ENCODE results near the gene DUSP1. TPM values are rescaled to one million over a fixed set of nuclear protein-coding genes. Genes with fewer than 3 reads are reported as not detected.

The DUSP1 gene
- total and polyA plus RNA-seq, 2 donors (not counting 3 experiments of a cell fraction or from before 2014, with no cell fraction given), result 36.1 to 196 TPM

GRCh38 chr5:172764861-172765765 lies 5.9 kb downstream of the DUSP1 start:
- Histone ChIP-seq H3K9me3 (replicated peaks; ENCODE audit: control insufficient read depth, insufficient read depth, low read length) (no peaks in the 10 kb centered on the region), H3K27ac (ENCODE audit: insufficient read depth, low read depth, low read length) (peak overlapping the region; percentile 92), H3K4me1 (ENCODE audit: control insufficient read depth, extremely low read depth, insufficient read depth, low read length) (peaks cover 44% of the 10 kb centered on the region), H3K4me2 (ENCODE audit: insufficient read depth, low read length) (peak overlapping the region; percentile 88), H3K4me3 (replicated peaks in 1 of 3; ENCODE audit: insufficient read depth in 1 of 3, low read depth in 1 of 3, low read length in 3 of 3) (peak overlapping the region in 2 of 3 experiments; percentile 16 to 28), H2AFZ (ENCODE audit: low read depth, low read length) (peak overlapping the region; percentile 10), H3K9ac (replicated peaks; ENCODE audit: extremely low read depth, insufficient read depth, low read length) (peak overlapping the region; percentile 96), H3K9me1 (replicated peaks; ENCODE audit: control insufficient read depth, extremely low read depth, insufficient read depth, low read length) (no peaks in the 10 kb centered on the region), H3K36me3 (ENCODE audit: control insufficient read depth in 2 of 2, extremely low read depth in 1 of 2, insufficient read depth in 2 of 2, low read length in 2 of 2) (peaks cover 5 to 11% of the 10 kb centered on the region in 2 experiments), H4K20me1 (replicated peaks; ENCODE audit: control insufficient read depth, extremely low read depth, insufficient read depth, low read length) (no peaks in the 10 kb centered on the region), H3K79me2 (ENCODE audit: control insufficient read depth, insufficient read depth, low read length) (peaks cover 27% of the 10 kb centered on the region), H3K27me3 (ENCODE audit: control insufficient read depth in 2 of 2, insufficient read depth in 2 of 2, low read length in 2 of 2) (no peaks in the 10 kb centered on the region)
- ChIA-PET CTCF (interaction anchor here (0.7 to 8.8 kb wide), 11 partner anchors 11 to 167 kb away, joined by 3 to 77 read pairs (median 4); no protein-coding TSS in a partner anchor), POLR2A (interaction anchor here (1.1 to 1.6 kb wide), 3 partner anchors 12 to 94 kb away, joined by 4 read pairs; no protein-coding TSS in a partner anchor)
- TF ChIP-seq MAX (IDR thresholded peaks at IDR 0.05; ENCODE audit: insufficient read depth, insufficient read length) (no peak), POLR2A (IDR thresholded peaks at IDR 0.05; ENCODE audit: low read depth, low read length) (peak; percentile 16), GATA2 (IDR thresholded peaks at IDR 0.05; ENCODE audit: insufficient read depth, insufficient read length, low read depth, low read length) (no peak), CTCF (IDR thresholded peaks at IDR 0.05; ENCODE audit: extremely low read depth in 1 of 2, insufficient read depth in 1 of 2, low read depth in 1 of 2, low read length in 2 of 2) (no peak), EZH2 (IDR thresholded peaks at IDR 0.05; ENCODE audit: borderline replicate concordance, low read depth, low read length, severe bottlenecking) (no peak), JUN (IDR thresholded peaks at IDR 0.05; ENCODE audit: borderline replicate concordance, insufficient read depth, insufficient read length, low read depth) (peak; percentile 89), MYC (IDR thresholded peaks at IDR 0.05; ENCODE audit: low read depth, low read length) (no peak), FOS (IDR thresholded peaks at IDR 0.05; ENCODE audit: borderline replicate concordance, insufficient read depth, low read length) (peak; percentile 34), POLR2AphosphoS5 (IDR thresholded peaks at IDR 0.05; ENCODE audit: insufficient read depth, low read depth, low read length) (peak; percentile 71)
- no TSS peak for BruUV-seq (replicated peaks)
- DNase-seq (ENCODE audit: low read depth, low spot score) (peak; percentile 99), FAIRE-seq (peak; percentile 97)
- dilution Hi-C loops (cut with MboI; ENCODE audit: extremely low pct_ligation_motif_present, low sequenced_read_pairs), result no loop called here
- intact Hi-C loops (cut with micrococcal nuclease), result loop anchor here (1.0 kb wide), 7 partner anchors 17 to 166 kb away; no protein-coding TSS in a partner anchor
